KMS-11 (cell line): ENCODE results near the gene HINT1.

Source experiments
- H2AFZ ChIP-seq: fragments of 200-600 bp; sonication (generic); 2 replicates; pipeline ENCODE4 v1.6.1; 2016; ENCODE audit warnings: antibody characterized with exemption, mixed run types, low read depth
- H3K27ac ChIP-seq: fragments of 200-600 bp; sonication (generic); 2 replicates; pipeline ENCODE4 v1.6.1; 2016; ENCODE audit warnings: mild to moderate bottlenecking, mixed run types
- H3K27me3 ChIP-seq: fragments of 200-600 bp; sonication (generic); 2 replicates; pipeline ENCODE4 v1.6.1; 2017; ENCODE audit warnings: mild to moderate bottlenecking, low read depth, mixed run types, moderate library complexity; ENCODE audit not compliant: insufficient read depth
- H3K36me3 ChIP-seq: fragments of 200-600 bp; sonication (generic); 2 replicates; pipeline ENCODE4 v1.6.1; 2017; ENCODE audit warnings: mild to moderate bottlenecking, mixed run types; ENCODE audit not compliant: insufficient read depth
- H3K4me1 ChIP-seq: fragments of 200-600 bp; sonication (generic); 2 replicates; pipeline ENCODE4 v1.6.1; 2016; ENCODE audit warnings: mild to moderate bottlenecking, low read depth, mixed run types; ENCODE audit not compliant: poor library complexity, severe bottlenecking
- H3K4me2 ChIP-seq: fragments of 200-600 bp; sonication (generic); 2 replicates; pipeline ENCODE4 v1.7.0; 2016; ENCODE audit warnings: mild to moderate bottlenecking, mixed run types
- H3K4me3 ChIP-seq: fragments of 200-600 bp; sonication (generic); IDR thresholded peaks from 2 replicates; pipeline ENCODE4 v1.6.1; 2017; ENCODE audit warnings: low read depth, low read length, mixed read lengths; ENCODE audit not compliant: insufficient read depth
- H3K79me2 ChIP-seq: fragments of 200-600 bp; sonication (generic); 2 replicates; pipeline ENCODE4 v1.6.1; 2016; ENCODE audit warnings: low read depth, mixed run types; ENCODE audit not compliant: insufficient read depth
- H3K9ac ChIP-seq: fragments of 200-600 bp; sonication (generic); 2 replicates; pipeline ENCODE4 v1.6.1; 2016; ENCODE audit warnings: mild to moderate bottlenecking, mixed run types
- H4K20me1 ChIP-seq: fragments of 200-600 bp; sonication (generic); 2 replicates; pipeline ENCODE4 v1.6.1; 2016; ENCODE audit warnings: mild to moderate bottlenecking, mixed run types; ENCODE audit not compliant: insufficient read depth
- CTCF ChIP-seq: fragments of 200-600 bp; sonication (generic); conservative IDR thresholded peaks from 2 replicates; pipeline ENCODE4 v1.6.1; 2017; ENCODE audit warnings: low read depth, mild to moderate bottlenecking, antibody characterized with exemption, low read length, moderate library complexity, mixed read lengths

The HINT1 gene

DNA sequence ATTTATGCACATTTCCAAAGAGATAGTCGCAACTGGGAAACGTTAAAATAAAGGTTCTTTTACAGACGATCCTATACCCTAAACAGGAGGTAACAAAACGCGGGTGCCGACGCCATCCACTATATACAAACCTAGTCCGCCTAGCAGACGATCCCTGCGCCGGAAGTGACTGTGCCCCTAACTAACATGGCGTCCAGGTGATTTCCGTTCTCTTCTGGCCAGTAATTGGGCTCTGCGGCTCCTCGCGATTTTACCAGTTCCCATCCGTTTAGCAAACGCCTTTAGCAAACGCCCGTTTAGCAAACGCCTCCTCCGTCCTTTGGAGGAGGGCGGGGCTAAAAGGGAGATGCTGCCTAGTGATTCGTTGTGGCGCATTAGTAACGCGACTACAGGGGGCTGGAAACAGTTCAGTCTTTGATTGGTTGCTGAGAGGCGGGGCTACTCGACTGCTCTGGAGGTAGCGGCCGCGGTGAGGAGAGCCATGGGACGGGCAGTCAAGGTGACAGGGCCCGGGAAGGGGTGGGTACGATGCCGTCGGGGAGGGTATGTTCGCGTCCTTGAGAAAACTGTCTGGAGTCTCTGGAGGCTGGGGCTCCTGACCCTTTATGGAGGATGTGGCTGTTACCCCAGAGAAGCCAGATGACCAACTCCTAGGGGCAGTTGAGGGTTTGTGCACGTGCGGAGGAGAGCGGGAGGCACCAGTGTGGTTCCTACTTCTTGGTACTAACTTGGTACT lies 5.7 kb upstream of the HINT1 start, which contains the start of gene LYRM7:
Gene LYRM7, plus strand, starts transcription at position 405 of the 736 bp plus-strand sequence. Its CDS starts 77 bp downstream, at position 482.
- peaks cover 28% of the 10 kb centered on the region for H3K4me1 ChIP-seq
- peak within 1 kb of the TSS; percentile 38; the same call in 1 of the 2 replicates for H3K27ac ChIP-seq
- peak within 1 kb of the TSS; percentile 55; the same call in 1 of the 2 replicates for H3K9ac ChIP-seq
- H3K36me3 ChIP-seq, result no peaks in the 10 kb centered on the region
- TF ChIP-seq CTCF, result no peak
- H3K4me2 ChIP-seq, result peak within 1 kb of the TSS; percentile 85
- no peak within 1 kb of the TSS for H3K4me3 ChIP-seq
- peaks cover 9% of the 10 kb centered on the region; the same call in 1 of the 2 replicates for H3K79me2 ChIP-seq
- peak within 1 kb of the TSS; percentile 68 for H2AFZ ChIP-seq
- H3K27me3 ChIP-seq, result no peaks in the 10 kb centered on the region
- no peaks in the 10 kb centered on the region for H4K20me1 ChIP-seq

DNA sequence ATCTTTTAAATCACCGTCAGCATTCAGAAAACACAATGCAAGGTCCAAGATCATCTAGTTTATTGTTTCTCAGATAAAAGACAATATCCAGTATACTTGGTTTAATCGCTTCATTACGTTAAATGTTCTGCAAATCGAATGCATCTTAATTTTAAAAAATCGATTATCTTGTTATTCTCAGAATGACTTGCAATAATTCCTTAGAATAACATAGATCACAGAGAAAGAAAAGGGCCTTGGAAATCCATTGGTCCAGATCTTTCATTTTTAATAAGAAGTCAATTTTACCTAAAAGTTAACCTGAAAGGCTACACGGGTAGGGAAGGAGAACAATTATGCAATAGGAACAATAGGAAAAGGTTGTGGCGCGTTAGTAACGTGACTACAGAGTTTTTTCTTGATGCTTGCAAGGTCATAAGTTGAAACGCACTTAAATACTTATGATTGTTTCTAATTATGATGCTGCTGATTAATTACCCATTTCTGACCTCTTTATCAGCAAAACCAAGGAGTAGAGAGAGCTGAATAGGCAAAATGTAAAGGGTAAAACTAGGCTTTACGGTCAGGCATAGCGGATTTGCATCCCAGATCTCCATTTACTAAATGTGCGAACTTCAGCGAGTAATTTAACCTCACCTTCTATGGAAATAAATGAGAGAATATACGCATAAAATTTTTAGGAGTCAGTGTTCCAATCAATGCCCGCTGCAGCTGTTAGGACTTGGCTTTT lies 4.9 kb upstream of the HINT1 start:
- Histone ChIP-seq H3K79me2 (peaks cover 9% of the 10 kb centered on the region; the same call in 1 of the 2 replicates), H3K9ac (peak overlapping the region; percentile 15; the same call in 1 of the 2 replicates), H3K4me3 (no peak overlapping the region), H3K4me1 (peaks cover 30% of the 10 kb centered on the region), H3K27me3 (no peaks in the 10 kb centered on the region), H3K36me3 (no peaks in the 10 kb centered on the region), H3K27ac (no peak overlapping the region; the same call in 1 of the 2 replicates), H4K20me1 (no peaks in the 10 kb centered on the region), H2AFZ (peak overlapping the region; percentile 68), H3K4me2 (peak overlapping the region; percentile 47)
- TF ChIP-seq CTCF, result no peak

GRCh38 chr5:131167615-131168014 lies 2.6 kb upstream of the HINT1 start:
- Histone ChIP-seq H3K4me2 (no peak overlapping the region), H3K36me3 (no peaks in the 10 kb centered on the region), H3K27ac (no peak overlapping the region), H3K9ac (no peak overlapping the region), H3K4me1 (peaks cover 36% of the 10 kb centered on the region), H2AFZ (no peak overlapping the region), H3K4me3 (no peak overlapping the region), H3K79me2 (peaks cover 33% of the 10 kb centered on the region), H3K27me3 (no peaks in the 10 kb centered on the region), H4K20me1 (no peaks in the 10 kb centered on the region)
- no peak for TF ChIP-seq CTCF

GRCh38 chr5:131164191-131165118 lies 601 bp downstream of the HINT1 start:
- Histone ChIP-seq H3K4me3 (no peak overlapping the region), H3K4me2 (peak overlapping the region; percentile 80), H2AFZ (peak overlapping the region; percentile 72), H3K9ac (peak overlapping the region; percentile 94), H4K20me1 (0 out of 2 replicates have a peak, but pooled peaks cover 1% of the 10 kb centered on the region), H3K4me1 (peaks cover 32% of the 10 kb centered on the region), H3K36me3 (peaks cover 23% of the 10 kb centered on the region), H3K27me3 (no peaks in the 10 kb centered on the region), H3K27ac (peak overlapping the region; percentile 93), H3K79me2 (peaks cover 56% of the 10 kb centered on the region)
- no peak for TF ChIP-seq CTCF
